ENCODE data around the gene PDZD2.

Gene PDZD2

DNA sequence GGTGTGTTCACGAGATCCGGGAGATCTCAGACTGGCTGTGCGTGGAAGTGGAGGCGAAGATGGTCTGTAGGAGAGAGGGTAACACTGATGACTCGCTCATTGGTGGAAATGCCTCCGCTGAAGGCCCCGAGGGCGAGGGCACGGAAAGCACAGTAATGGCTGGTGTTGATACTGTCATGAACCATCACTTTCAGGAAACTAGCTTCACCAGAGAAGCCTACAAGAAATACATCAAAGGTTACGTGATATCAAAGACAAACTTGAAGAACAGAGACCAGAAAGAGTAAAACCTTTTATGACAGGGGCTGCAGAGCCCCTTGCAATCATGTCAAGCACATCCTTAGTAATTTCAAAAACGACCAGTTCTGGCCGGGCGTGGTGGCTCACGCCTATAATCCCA, 269.5 kb downstream of the PDZD2 start:
- no peak for DNase-seq (ENCODE audit: low spot score)
- no peaks in the 10 kb centered on the region for H3K9me3 ChIP-seq (ENCODE audit: severe bottlenecking)
- H3K27me3 ChIP-seq (ENCODE audit: insufficient read depth, poor library complexity, severe bottlenecking), result no peaks in the 10 kb centered on the region
- H3K36me3 ChIP-seq (ENCODE audit: low read depth), result no peaks in the 10 kb centered on the region
- no peak for ATAC-seq (ENCODE audit: low read depth)
- H3K4me3 ChIP-seq (ENCODE audit: severe bottlenecking), result no peak overlapping the region
- H3K4me1 ChIP-seq (ENCODE audit: insufficient read depth, poor library complexity, severe bottlenecking), result peaks cover 27% of the 10 kb centered on the region
- H3K27ac ChIP-seq (ENCODE audit: poor library complexity, severe bottlenecking), result no peak overlapping the region
- TF ChIP-seq, protein P1, sequence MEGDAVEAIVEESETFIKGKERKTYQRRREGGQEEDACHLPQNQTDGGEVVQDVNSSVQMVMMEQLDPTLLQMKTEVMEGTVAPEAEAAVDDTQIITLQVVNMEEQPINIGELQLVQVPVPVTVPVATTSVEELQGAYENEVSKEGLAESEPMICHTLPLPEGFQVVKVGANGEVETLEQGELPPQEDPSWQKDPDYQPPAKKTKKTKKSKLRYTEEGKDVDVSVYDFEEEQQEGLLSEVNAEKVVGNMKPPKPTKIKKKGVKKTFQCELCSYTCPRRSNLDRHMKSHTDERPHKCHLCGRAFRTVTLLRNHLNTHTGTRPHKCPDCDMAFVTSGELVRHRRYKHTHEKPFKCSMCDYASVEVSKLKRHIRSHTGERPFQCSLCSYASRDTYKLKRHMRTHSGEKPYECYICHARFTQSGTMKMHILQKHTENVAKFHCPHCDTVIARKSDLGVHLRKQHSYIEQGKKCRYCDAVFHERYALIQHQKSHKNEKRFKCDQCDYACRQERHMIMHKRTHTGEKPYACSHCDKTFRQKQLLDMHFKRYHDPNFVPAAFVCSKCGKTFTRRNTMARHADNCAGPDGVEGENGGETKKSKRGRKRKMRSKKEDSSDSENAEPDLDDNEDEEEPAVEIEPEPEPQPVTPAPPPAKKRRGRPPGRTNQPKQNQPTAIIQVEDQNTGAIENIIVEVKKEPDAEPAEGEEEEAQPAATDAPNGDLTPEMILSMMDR (IDR thresholded peaks at IDR 0.05; ENCODE audit: poor library complexity, severe bottlenecking), result no peak

DNA sequence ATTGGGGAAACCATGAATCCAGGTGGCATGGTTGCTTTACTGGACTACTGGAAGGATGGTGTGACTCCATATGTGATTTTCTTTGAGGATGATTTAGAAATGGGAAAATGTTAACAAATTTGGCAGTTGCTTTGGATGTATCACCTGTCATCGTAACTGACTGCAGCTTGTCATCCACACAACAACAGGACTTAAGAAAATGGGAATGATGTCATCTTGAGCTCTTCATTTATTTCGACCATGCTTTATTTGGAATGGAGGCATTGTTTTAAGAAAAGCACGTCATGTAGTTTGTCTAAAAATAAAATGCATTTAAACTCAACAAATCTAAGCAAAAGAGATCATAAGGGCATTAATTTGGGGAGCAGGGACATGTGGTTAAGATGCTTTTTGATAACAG, 270.1 kb downstream of the PDZD2 start:
- no peaks in the 10 kb centered on the region for H3K27me3 ChIP-seq (ENCODE audit: insufficient read depth, poor library complexity, severe bottlenecking)
- no peak overlapping the region for H3K4me3 ChIP-seq (ENCODE audit: severe bottlenecking)
- peaks cover 34% of the 10 kb centered on the region for H3K4me1 ChIP-seq (ENCODE audit: insufficient read depth, poor library complexity, severe bottlenecking)
- H3K36me3 ChIP-seq (ENCODE audit: low read depth), result no peaks in the 10 kb centered on the region
- no peak for DNase-seq (ENCODE audit: low spot score)
- H3K27ac ChIP-seq (ENCODE audit: poor library complexity, severe bottlenecking), result no peak overlapping the region
- ATAC-seq (ENCODE audit: low read depth), result no peak
- TF ChIP-seq, protein P1 (IDR thresholded peaks at IDR 0.05; ENCODE audit: poor library complexity, severe bottlenecking), result no peak
- H3K9me3 ChIP-seq (ENCODE audit: severe bottlenecking), result no peaks in the 10 kb centered on the region

DNA sequence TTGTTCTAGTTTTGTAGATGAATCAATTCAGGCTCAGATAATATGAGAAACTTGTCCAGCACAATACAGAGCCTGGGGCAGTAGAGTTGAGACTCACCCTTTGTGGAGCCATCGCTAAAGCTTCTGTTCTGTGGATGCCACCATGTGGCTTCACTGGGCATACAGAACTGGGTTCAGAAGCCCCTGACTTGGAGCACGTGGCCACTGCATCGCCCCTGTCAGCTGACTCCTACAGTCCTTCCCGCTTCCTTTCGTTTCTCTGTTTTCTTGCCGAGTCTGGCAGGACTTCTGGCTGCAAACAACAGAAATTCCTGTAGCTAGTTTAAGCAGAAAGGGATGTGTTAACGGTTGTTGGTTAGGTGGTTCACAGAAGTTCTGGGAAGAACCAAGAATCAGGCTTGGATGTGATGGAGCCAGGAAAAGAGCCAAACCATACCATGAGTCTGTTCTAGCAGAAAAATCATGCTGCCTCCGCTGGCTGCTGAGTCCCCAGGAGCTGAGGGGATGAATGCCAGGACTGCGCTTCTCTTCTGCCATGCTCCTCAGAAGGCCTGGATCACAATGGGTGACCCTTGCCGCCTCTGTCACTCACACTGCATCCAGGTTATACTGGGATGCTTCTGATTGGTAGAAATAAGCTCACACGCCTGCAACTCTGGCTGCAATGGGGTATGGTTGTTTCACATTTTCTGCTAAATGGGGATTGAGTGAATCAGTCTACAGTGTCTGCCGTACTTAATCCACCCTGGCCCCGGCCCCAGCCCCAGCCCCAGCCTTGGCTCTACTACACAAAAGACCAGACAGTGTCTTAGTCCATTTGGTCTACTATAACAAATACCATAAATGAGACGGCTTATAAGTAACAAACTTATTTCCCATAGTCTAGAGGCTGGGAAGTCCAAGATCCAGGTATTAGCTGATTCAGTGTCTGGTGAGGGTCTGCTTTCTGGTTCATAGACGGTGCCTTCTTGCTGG, 272.6 kb downstream of the PDZD2 start:
- ATAC-seq (ENCODE audit: low read depth) (no peak), DNase-seq (ENCODE audit: low spot score) (no peak)
- no peaks in the 10 kb centered on the region for H3K9me3 ChIP-seq (ENCODE audit: severe bottlenecking)
- H3K27ac ChIP-seq (ENCODE audit: poor library complexity, severe bottlenecking), result peak overlapping the region; percentile 25
- H3K4me1 ChIP-seq (ENCODE audit: insufficient read depth, poor library complexity, severe bottlenecking), result peaks cover 45% of the 10 kb centered on the region
- H3K36me3 ChIP-seq (ENCODE audit: low read depth), result no peaks in the 10 kb centered on the region
- H3K27me3 ChIP-seq (ENCODE audit: insufficient read depth, poor library complexity, severe bottlenecking), result no peaks in the 10 kb centered on the region
- H3K4me3 ChIP-seq (ENCODE audit: severe bottlenecking), result no peak overlapping the region
- TF ChIP-seq, protein P1 (IDR thresholded peaks at IDR 0.05; ENCODE audit: poor library complexity, severe bottlenecking), result no peak

DNA sequence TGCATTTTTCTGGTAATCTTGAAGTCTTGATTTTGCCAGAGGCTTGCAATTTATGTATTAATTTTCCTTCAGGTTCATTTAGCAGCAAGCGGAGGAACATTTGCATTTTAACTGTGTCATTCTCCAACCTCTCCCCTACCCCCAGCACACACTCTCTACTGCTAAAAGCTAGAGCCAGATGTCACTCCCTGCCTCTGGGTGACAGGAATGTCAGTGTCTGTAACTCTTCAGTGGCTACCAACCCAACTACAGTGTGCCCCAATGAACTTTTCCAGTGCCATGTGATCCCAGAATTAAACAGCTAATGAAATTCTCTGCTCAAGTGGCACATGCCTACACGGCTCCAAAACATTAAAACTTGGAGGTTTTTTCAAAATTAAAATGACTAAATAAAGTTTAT, 274.9 kb downstream of the PDZD2 start:
- TF ChIP-seq, protein P1 (IDR thresholded peaks at IDR 0.05; ENCODE audit: poor library complexity, severe bottlenecking), result no peak
- H3K4me3 ChIP-seq (ENCODE audit: severe bottlenecking), result no peak overlapping the region
- no peaks in the 10 kb centered on the region for H3K27me3 ChIP-seq (ENCODE audit: insufficient read depth, poor library complexity, severe bottlenecking)
- no peaks in the 10 kb centered on the region for H3K9me3 ChIP-seq (ENCODE audit: severe bottlenecking)
- no peaks in the 10 kb centered on the region for H3K36me3 ChIP-seq (ENCODE audit: low read depth)
- DNase-seq (ENCODE audit: low spot score), result no peak
- peaks cover 47% of the 10 kb centered on the region for H3K4me1 ChIP-seq (ENCODE audit: insufficient read depth, poor library complexity, severe bottlenecking)
- ATAC-seq (ENCODE audit: low read depth), result peak; percentile 7; the same call in 2 of the 3 replicates
- peak overlapping the region; percentile 90 for H3K27ac ChIP-seq (ENCODE audit: poor library complexity, severe bottlenecking)

DNA sequence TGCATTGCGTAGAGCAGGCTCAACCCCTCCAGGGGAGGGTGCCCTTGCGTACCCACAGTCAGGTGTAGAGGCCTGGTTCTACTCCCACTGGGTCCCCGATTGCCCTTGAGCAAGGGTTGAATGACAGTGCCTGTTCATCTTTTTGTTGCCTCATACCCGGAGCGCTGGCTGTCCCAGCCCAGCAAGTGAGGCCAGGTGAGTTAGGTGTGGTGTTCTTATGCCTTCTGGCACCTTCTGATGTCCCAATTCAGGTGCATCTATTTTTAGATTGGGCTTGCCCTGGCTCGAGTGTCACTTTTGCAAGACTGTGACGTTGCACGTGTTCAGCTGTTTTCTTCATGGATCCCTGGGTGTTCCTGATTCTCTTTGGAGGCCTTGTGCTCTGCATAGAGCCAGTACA, 277.4 kb downstream of the PDZD2 start:
- DNase-seq (ENCODE audit: low spot score) (no peak), ATAC-seq (ENCODE audit: low read depth) (no peak)
- Histone ChIP-seq H3K36me3 (ENCODE audit: low read depth) (no peaks in the 10 kb centered on the region), H3K27ac (ENCODE audit: poor library complexity, severe bottlenecking) (no peak overlapping the region), H3K9me3 (ENCODE audit: severe bottlenecking) (no peaks in the 10 kb centered on the region), H3K4me1 (ENCODE audit: insufficient read depth, poor library complexity, severe bottlenecking) (peaks cover 29% of the 10 kb centered on the region), H3K27me3 (ENCODE audit: insufficient read depth, poor library complexity, severe bottlenecking) (no peaks in the 10 kb centered on the region), H3K4me3 (ENCODE audit: severe bottlenecking) (no peak overlapping the region)
- TF ChIP-seq, protein P1 (IDR thresholded peaks at IDR 0.05; ENCODE audit: poor library complexity, severe bottlenecking), result no peak

All from RWPE2 (cell line).